Endothelial cell of umbilical vein (primary cell): Measurements from ENCODE around the gene SWT1. TPM values are rescaled to one million over a fixed set of nuclear protein-coding genes. Genes with fewer than 3 reads are reported as not detected.

Experiments used
- Bru-seq: library from RNA; stranded (reverse); fragments of 400-500 nt; gene quantifications from one replicate; lab custom pipeline; 2021; lab: Mats Ljungman, UMichigan
- BruChase-seq, 2 experiments: library from RNA; stranded (reverse); fragments of 400-500 nt; gene quantifications; one replicate each; lab custom pipeline; 2021; lab: Mats Ljungman, UMichigan
- BruUV-seq: library from RNA; stranded (reverse); fragments of 400-500 nt; replicated peaks from 2 replicates; lab custom pipeline; 2021; lab: Mats Ljungman, UMichigan
- CTCF ChIA-PET: fragments of 300-600, 350-600 bp; sonication (Branson Sonifier 250); formaldehyde crosslinking; loops from one replicate; lab custom pipeline; 2021; ENCODE audit warnings: antibody characterized with exemption, inconsistent platforms; lab: Charles Lee
- POLR2A ChIA-PET: fragments of 300-600, 350-600 bp; sonication (Branson Sonifier 250); formaldehyde crosslinking; loops from one replicate; lab custom pipeline; 2021; ENCODE audit warnings: antibody characterized with exemption, inconsistent platforms; lab: Charles Lee
- DNase-seq: peaks from one replicate; pipeline ENCODE4 v3.0.0-alpha.2; 2011; ENCODE audit warnings: low read depth, low spot score
- FAIRE-seq: peaks from 2 replicates; lab custom pipeline; 2011; peaks lifted over from hg19 to GRCh38; lab: Jason Lieb, UNC
- H2AFZ ChIP-seq: 2 replicates; pipeline ENCODE4 v1.6.0; 2012; ENCODE audit warnings: low read depth, low read length, control low read depth, inconsistent platforms
- H3K27ac ChIP-seq: 2 replicates; pipeline ENCODE4 v1.5.1; 2011; ENCODE audit warnings: low read depth, mild to moderate bottlenecking, control low read depth, low read length, moderate library complexity; ENCODE audit not compliant: insufficient read depth
- H3K27me3 ChIP-seq, 2 experiments: 2 replicates each; pipeline versions ENCODE4 v1.6.0 to v1.6.1; 2011; ENCODE audit warnings: low read length in 2 of 2, mixed read lengths in 1 of 2; ENCODE audit not compliant: control insufficient read depth in 2 of 2, insufficient read depth in 2 of 2
- H3K36me3 ChIP-seq, 2 experiments: 2 replicates in 1 of 2; 3 replicates in 1 of 2; pipeline ENCODE4 v1.5.1; 2011; ENCODE audit warnings: low read length in 2 of 2, mild to moderate bottlenecking in 1 of 2, moderate library complexity in 1 of 2; ENCODE audit not compliant: control insufficient read depth in 2 of 2, insufficient read depth in 2 of 2; ENCODE audit errors: extremely low read depth in 1 of 2
- H3K4me1 ChIP-seq: 3 replicates; pipeline ENCODE4 v1.5.1; 2011; ENCODE audit warnings: mild to moderate bottlenecking, low read length; ENCODE audit not compliant: control insufficient read depth, insufficient read depth; ENCODE audit errors: extremely low read depth
- H3K4me2 ChIP-seq: 2 replicates; pipeline ENCODE4 v1.6.1; 2011; ENCODE audit warnings: low read length, control low read depth, mixed read lengths; ENCODE audit not compliant: insufficient read depth
- H3K4me3 ChIP-seq, 3 experiments: fragments of 200-600 bp in 1 of 3; sonication (generic), shearing (Covaris generic) in 1 of 3; replicated peaks in 1 of 3; 2 replicates each; pipeline ENCODE4 v1.5.1; 2011 to 2016; ENCODE audit warnings: control low read depth in 3 of 3, low read length in 3 of 3, mild to moderate bottlenecking in 2 of 3, inconsistent platforms in 1 of 3, low read depth in 1 of 3, moderate library complexity in 1 of 3; ENCODE audit not compliant: insufficient read depth in 1 of 3
- H3K79me2 ChIP-seq: 2 replicates; pipeline ENCODE4 v1.6.0; 2012; ENCODE audit warnings: low read length, inconsistent platforms; ENCODE audit not compliant: control insufficient read depth, insufficient read depth
- H3K9ac ChIP-seq: replicated peaks from 2 replicates; pipeline ENCODE3; 2011; ENCODE audit warnings: low read length, control low read depth; ENCODE audit not compliant: insufficient read depth; ENCODE audit errors: extremely low read depth
- H3K9me1 ChIP-seq: replicated peaks from 3 replicates; pipeline ENCODE4 v1.6.0; 2011; ENCODE audit warnings: mild to moderate bottlenecking, low read length; ENCODE audit not compliant: control insufficient read depth, insufficient read depth; ENCODE audit errors: extremely low read depth
- H3K9me3 ChIP-seq: replicated peaks from 2 replicates; pipeline ENCODE4 v1.5.1; 2012; ENCODE audit warnings: low read length, inconsistent platforms; ENCODE audit not compliant: control insufficient read depth, insufficient read depth
- H4K20me1 ChIP-seq: replicated peaks from 2 replicates; pipeline ENCODE3; 2011; ENCODE audit warnings: mild to moderate bottlenecking, low read length; ENCODE audit not compliant: control insufficient read depth, insufficient read depth; ENCODE audit errors: extremely low read depth
- CTCF ChIP-seq, 2 donors: IDR thresholded peaks; 1 replicate in 1 of 2; 2 replicates in 1 of 2; pipeline ENCODE4 v1.5.1; 2011; ENCODE audit warnings: low read length in 2 of 2, mild to moderate bottlenecking in 2 of 2, moderate library complexity in 2 of 2, control low read depth in 1 of 2, inconsistent platforms in 1 of 2, low read depth in 1 of 2; ENCODE audit not compliant: insufficient read depth in 1 of 2; ENCODE audit errors: extremely low read depth in 1 of 2
- EZH2 ChIP-seq: IDR thresholded peaks from 2 replicates; pipeline ENCODE4 v1.6.1; 2012; ENCODE audit warnings: borderline replicate concordance, low read depth, mild to moderate bottlenecking, moderate library complexity, low read length, inconsistent platforms; ENCODE audit not compliant: severe bottlenecking
- FOS ChIP-seq: IDR thresholded peaks from 2 replicates; pipeline ENCODE4 v1.6.1; 2011; ENCODE audit warnings: mild to moderate bottlenecking, low read length, moderate library complexity, borderline replicate concordance; ENCODE audit not compliant: insufficient read depth
- GATA2 ChIP-seq: IDR thresholded peaks from 2 replicates; pipeline ENCODE4 v1.7.0; 2011; ENCODE audit warnings: low read depth, mild to moderate bottlenecking, moderate library complexity, mixed read lengths, low read length; ENCODE audit not compliant: insufficient read length, insufficient read depth
- JUN ChIP-seq: IDR thresholded peaks from 2 replicates; pipeline ENCODE4 v1.6.1; 2011; ENCODE audit warnings: borderline replicate concordance, low read depth; ENCODE audit not compliant: insufficient read length, insufficient read depth
- MYC ChIP-seq: IDR thresholded peaks from one replicate; pipeline ENCODE4 v1.6.1; 2011; ENCODE audit warnings: mild to moderate bottlenecking, low read depth, low read length
- POLR2A ChIP-seq: IDR thresholded peaks from 2 replicates; pipeline ENCODE4 v1.6.1; 2012; ENCODE audit warnings: low read depth, mild to moderate bottlenecking, control low read depth, low read length
- POLR2AphosphoS5 ChIP-seq: IDR thresholded peaks from 2 replicates; pipeline ENCODE4 v1.6.1; 2012; ENCODE audit warnings: low read depth, mild to moderate bottlenecking, control low read depth, low read length, moderate library complexity; ENCODE audit not compliant: insufficient read depth
- dilution Hi-C: fragments of 300-500 bp; cut with MboI; formaldehyde crosslinking; loops from one replicate; pipeline ENCODE4 v1.15.0; 2019; ENCODE audit warnings: low sequenced_read_pairs; ENCODE audit not compliant: extremely low pct_ligation_motif_present
- intact Hi-C: fragments of 100-400 bp; cut with micrococcal nuclease; formaldehyde crosslinking; loops from one replicate; pipeline ENCODE4 v1.10.0; 2022
- long read RNA-seq: library from polyadenylated mRNA; stranded (forward); transcript quantifications from one replicate; pipeline ENCODE4 v2.0.0, GENCODE V29; 2021
- polyA minus RNA-seq, 3 experiments: library from RNA; depleted of rRNA, polyadenylated mRNA; stranded (reverse); fragments of >200 nt; gene quantifications; 1 replicate in 1 of 3; 2 replicates in 2 of 3; pipeline ENCODE4 v1.2.3, GENCODE V29; 2011
- polyA plus RNA-seq, 4 experiments: library from polyadenylated mRNA; depleted of rRNA in 3 of 4; stranded (reverse) in 3 of 4; unstranded in 1 of 4; fragments of >200 nt; gene quantifications; 2 replicates each; pipeline versions ENCODE4 v1.2.1 to v1.2.3, GENCODE V29; 2011 to 2012; ENCODE audit warnings: missing spikeins in 1 of 4
- total RNA-seq: library from RNA; stranded (reverse); gene quantifications from 2 replicates; pipeline ENCODE4 v1.2.3, GENCODE V29; 2021
- TF ChIP-seq, protein P1 (sequence below): IDR thresholded peaks from 2 replicates; pipeline ENCODE4 v1.6.1; 2011; ENCODE audit not compliant: insufficient read depth, insufficient read length

The SWT1 gene, protein sequence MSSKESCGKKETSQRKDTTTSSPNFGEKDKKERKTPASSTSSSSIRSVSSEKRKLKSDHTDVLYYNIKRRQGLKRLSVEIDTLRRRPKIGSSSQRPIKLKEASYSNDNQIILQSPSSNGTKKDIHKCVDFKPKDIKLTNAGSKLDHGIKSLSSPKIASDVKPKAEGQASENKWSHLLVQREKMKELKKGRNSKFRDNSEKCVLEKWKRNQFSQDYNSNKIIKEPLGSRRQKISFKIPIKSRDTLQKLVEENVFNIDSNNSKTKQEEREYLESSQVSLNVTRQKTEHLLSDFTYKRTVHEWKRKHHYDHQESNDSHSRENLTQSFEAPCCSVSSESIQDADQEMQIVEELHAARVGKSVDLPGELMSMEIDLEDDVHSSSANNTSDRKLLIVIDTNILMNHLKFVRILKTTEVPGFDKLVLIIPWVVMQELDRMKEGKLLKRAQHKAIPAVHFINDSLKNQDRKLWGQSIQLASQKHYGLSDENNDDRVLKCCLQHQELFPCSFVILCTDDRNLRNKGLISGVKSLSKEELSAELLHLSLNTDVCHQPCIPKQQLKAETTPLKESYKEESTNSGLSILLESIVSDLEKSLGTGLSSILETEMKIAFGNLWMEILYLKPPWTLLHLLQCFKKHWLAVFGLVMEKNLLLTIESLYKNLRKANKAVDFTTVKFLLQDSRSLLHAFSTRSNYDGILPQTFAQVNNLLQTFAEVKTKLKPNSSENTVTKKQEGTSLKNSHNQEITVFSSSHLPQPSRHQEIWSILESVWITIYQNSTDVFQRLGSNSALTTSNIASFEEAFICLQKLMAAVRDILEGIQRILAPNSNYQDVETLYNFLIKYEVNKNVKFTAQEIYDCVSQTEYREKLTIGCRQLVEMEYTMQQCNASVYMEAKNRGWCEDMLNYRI
- 3.6 and 4.3 TPM in 2 replicates for total RNA-seq
- 0.78 and 1.0 TPM in 2 replicates for polyA plus RNA-seq
- 1.6 TPM in 2 replicates for polyA plus RNA-seq (2011; cell fraction: cytosol; rRNA removed)
- 4.1 and 4.9 TPM in 2 replicates for polyA plus RNA-seq (2011; cell fraction: nucleus; rRNA removed)
- polyA plus RNA-seq (2012): 2.5 and 2.9 TPM in 2 replicates
- polyA minus RNA-seq: 1.8 and 1.9 TPM in 2 replicates
- polyA minus RNA-seq (2011; cell fraction: cytosol; rRNA and poly(A)+ RNA removed): 1.1 TPM
- polyA minus RNA-seq (2011; cell fraction: nucleus; rRNA and poly(A)+ RNA removed): 5.7 and 7.1 TPM in 2 replicates
- percentile 57 among the genes with signal in this experiment for Bru-seq, nascent RNA
- percentile 44 among the genes with signal in this experiment for BruChase-seq, experiment 1, labeled RNA remaining after a 6-hour chase
- BruChase-seq, experiment 2, labeled RNA remaining after a 2-hour chase: percentile 52 among the genes with signal in this experiment
- long read RNA-seq, partial matches to known transcripts: 3 of 15 reads
- long read RNA-seq, other reads (novel, unspliced or antisense): 10 of 15 reads

- Histone ChIP-seq H3K4me2 (peak within 1 kb of the TSS; percentile 98), H4K20me1 (no peaks in the 10 kb centered on the region), H3K79me2 (peaks cover 8% of the 10 kb centered on the region), H3K27ac (peak within 1 kb of the TSS; percentile 85), H3K9me3 (no peaks in the 10 kb centered on the region), H3K9ac (peak within 1 kb of the TSS; percentile 91), H2AFZ (peak within 1 kb of the TSS; percentile 94), H3K27me3 (no peaks in the 10 kb centered on the region), H3K36me3 (no peaks in the 10 kb centered on the region), H3K4me1 (peaks cover 19% of the 10 kb centered on the region), H3K9me1 (no peaks in the 10 kb centered on the region), H3K4me3 (peak within 1 kb of the TSS; percentile 60 to 95 (median 92))
- FAIRE-seq (peak; percentile 96), DNase-seq (peak; percentile 100)
- POLR2A ChIA-PET: interaction anchor here (0.5 to 1.0 kb wide), 3 partner anchors 19 to 112 kb away, joined by 3 to 6 read pairs (median 3); partner anchors contain the start of gene RNF2
- no TSS peak for BruUV-seq
- CTCF ChIA-PET: interaction anchor here (1.5 to 3.3 kb wide), 3 partner anchors 11 to 351 kb away, joined by 4 to 36 read pairs (median 5); no protein-coding TSS in a partner anchor
- intact Hi-C loops (loop anchor here (1.0 to 5.0 kb wide), 5 partner anchors 111 to 515 kb away; partner anchors contain the start of gene IVNS1ABP), dilution Hi-C loops (no loop called here)
- TF ChIP-seq CTCF (IDR thresholded peaks at IDR 0.05; ENCODE audit: extremely low read depth in 1 of 2, insufficient read depth in 1 of 2, low read depth in 1 of 2, low read length in 2 of 2): no peak
- no peak for TF ChIP-seq GATA2
- peak; percentile 88 for TF ChIP-seq POLR2A
- no peak for TF ChIP-seq JUN
- TF ChIP-seq POLR2AphosphoS5: peak; percentile 74
- TF ChIP-seq MYC: no peak
- TF ChIP-seq, protein P1, sequence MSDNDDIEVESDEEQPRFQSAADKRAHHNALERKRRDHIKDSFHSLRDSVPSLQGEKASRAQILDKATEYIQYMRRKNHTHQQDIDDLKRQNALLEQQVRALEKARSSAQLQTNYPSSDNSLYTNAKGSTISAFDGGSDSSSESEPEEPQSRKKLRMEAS: no peak
- no peak for TF ChIP-seq FOS
- no peak for TF ChIP-seq EZH2
Measured at GRCh38 chr1:185156854-185157598, at the start of gene SWT1, which contains the start of gene TRMT1L. TSS of gene SWT1 (plus strand) at chr1:185157167. CDS start at chr1:185160842, 3,675 bp downstream. TSS of gene TRMT1L (minus strand) at chr1:185156953. CDS start at chr1:185156712, 241 bp downstream.
